NCI-H146 (cell line): ENCODE results near the gene FER.

Experiments used
- DNase-seq: peaks from one replicate; lab custom pipeline; 2025; lab: John Stamatoyannopoulos, UW

FER gene

DNA sequence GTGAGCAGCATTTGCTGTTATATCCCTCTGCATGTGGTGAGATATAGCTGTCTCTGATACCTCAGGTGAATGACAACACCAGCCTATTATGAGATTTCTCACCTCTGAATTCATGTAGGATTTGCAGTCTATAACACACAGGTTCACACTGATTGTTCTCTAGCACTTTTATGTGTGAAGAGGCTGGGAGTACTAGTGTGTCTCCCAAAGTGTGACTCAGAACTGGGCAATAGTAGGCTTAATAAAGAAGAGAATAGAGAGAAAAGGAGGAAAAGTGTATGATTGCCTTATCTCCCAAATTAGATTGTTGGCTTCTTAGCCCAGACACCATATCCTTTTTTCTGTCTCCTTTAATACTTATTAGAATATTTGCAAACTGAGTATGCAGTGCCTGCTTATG lies 430.1 kb downstream of the FER start:
- no peak for DNase-seq

DNA sequence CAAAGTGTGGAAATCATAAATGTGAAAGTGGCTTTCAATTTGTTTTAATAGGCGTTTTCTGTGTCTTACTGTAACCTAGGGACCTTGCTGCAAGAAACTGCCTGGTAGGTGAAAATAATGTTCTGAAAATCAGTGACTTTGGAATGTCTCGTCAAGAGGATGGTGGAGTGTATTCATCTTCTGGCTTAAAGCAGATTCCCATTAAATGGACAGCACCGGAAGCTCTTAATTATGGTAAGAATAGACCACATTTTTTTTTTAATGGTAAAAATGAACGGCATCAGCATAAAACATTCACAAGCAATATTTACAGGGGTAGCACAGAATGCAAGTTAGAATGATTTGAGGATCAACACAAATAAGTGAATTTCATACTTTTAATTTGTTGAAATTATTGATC lies 433.0 kb downstream of the FER start:
- DNase-seq: no peak

DNA sequence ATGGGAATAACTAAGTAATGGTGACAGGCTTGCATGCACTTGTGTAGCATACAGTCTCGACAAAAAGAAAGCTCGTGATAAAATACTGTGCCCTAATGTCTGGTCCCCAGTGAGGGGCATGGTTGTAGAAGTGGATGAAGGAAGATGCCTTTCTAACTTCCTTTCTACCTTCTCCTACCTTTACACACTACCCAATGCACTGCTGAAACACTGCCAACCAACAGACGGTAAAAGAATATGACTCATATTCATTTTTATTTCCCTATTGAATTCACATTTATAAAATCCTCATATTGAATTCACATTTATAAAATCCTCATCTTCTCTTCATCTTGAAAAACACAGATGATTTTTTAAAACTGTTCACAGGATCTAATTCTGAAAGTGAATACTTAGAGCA lies 439.1 kb downstream of the FER start:
- no peak for DNase-seq

DNA sequence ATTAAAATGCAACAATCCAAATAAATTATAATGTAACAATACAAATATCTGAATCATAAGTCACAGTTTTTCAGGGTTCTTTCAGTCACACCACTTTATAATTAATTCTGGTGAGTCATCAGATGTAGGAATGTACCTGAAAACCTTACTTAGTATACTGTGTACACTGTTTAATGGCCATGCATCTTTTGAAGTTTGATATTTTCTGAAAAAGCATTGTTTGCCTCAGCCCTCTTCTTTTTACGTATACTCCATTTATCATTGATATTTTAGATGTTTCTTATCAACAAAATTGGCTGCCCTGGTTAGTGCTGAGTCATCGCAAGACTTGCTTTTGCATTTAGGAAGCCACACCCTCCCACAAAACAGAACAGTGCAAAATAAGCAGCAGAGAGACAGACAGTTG lies 443.5 kb downstream of the FER start:
- DNase-seq: no peak

- DNase-seq: no peak
These were observed 444.3 kb downstream of the FER start for GRCh38 chr5:109192027-109192426.

DNA sequence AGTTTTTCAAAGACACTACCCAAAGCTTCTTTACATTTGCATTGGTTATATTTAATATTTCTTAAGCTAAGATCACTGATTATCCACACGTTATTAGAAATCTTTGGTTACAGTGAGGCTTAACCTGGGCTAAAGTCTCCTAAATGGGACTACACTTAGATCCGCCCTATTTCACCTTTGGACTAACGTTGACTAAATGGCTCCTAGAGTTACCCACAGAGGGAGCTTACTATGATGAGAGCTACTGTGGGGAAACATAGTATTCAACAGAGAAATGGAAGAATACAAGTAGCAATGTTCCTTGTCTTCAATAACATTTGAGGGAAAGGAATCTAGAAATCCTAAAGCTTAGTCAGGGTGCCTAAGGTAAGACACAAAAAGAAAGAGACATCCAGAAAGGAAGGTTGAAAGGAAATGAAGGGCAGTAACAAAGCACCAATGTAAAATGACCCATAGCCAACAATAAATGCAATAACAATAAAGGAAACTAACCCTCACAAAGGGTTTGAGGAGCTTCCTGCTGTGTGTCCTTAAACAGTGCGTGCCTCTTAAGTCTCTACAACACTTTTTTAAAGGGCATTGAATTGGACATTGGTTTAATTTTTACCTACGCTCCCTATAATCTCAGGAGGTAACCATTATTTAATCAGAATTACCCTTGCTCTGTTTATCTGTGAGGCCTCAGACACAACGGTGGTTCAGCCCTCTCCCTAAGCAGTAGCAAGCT lies 445.0 kb downstream of the FER start:
- DNase-seq: no peak

GRCh38 chr5:109195667-109196066 lies 448.0 kb downstream of the FER start:
- no peak for DNase-seq

GRCh38 chr5:109196087-109196822 lies 448.6 kb downstream of the FER start:
- no peak for DNase-seq

DNA sequence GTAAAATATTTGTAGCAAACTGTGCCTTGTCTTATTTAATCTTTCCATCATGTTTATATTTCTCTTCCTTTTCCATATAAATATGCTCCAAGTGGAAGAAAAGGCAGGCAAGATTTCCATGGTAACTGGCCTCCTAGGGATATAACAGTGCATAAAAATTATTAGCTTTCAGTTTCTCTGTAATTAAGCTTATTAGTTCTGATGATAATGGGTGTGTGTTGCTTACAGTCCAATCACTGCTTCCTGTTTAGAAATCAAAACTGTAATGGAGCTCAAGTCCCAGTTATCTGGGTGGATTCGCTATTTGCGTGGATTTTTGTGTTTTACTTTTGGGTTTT lies 449.1 kb downstream of the FER start:
- DNase-seq: no peak

GRCh38 chr5:109199289-109199688 lies 451.6 kb downstream of the FER start:
- DNase-seq: no peak

- no peak for DNase-seq
These were observed 452.3 kb downstream of the FER start for GRCh38 chr5:109199799-109200620.

DNA sequence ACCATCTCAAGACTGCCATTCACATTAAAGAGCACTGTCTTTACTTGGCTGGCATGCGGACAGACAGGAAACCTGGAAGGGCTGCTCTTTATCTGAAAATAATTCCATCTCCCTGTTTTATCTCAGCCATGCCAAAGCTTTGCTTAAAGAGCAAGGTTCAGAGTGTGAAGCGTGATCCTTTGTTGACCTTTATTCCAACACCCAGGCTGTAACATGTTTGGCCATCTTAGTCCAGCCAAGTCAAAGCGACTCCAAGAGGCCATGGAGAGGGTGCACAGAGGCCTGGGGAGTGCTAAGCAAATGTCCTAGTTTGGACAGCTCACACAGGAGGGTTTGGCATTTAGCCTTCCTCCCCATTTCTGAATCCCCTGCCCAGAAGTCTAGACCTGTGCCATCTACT lies 467.3 kb downstream of the FER start:
- no peak for DNase-seq

DNA sequence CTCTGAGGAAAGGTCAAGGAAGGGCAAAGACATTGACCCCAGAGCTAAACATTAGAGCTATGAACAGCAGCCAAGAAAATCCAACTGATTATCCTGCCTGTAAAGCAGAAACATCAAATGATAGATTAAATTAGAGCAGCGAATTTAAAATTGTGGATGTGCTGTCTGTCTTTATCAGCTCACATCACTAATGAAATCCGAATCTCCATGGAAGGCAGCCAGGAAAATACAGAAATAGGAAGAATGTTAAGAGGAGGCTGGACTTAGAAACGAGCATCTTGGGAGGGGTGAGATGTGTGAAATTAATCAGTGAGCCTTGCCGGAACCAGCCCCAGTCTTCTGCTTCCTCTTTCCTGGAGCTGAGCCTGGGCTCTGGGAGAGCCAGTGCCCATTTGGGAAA lies 471.1 kb downstream of the FER start:
- no peak for DNase-seq

DNA sequence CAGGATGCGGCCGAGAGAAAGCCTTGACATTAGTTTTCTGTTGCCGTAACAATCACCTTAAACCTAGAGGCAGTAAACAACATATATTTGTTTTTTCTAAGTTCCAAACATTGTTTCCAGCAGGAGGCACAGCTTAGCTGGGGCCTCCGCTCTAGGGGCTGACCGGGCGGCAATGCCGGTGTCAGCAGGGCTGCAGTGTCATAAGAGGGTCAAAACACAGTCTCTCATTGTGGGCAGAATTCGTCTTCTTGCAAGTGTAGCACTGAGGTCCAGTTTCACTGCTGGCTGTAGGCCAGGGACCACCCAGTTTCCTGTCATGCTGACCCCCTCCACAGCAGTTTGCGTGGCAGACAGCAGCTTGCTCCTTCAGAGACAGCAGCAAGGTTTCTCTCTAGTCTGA lies 475.8 kb downstream of the FER start:
- DNase-seq: no peak

- no peak for DNase-seq
These were observed 476.7 kb downstream of the FER start for GRCh38 chr5:109224276-109224882.

- DNase-seq: no peak
These were observed 478.3 kb downstream of the FER start for GRCh38 chr5:109225716-109226625.

DNA sequence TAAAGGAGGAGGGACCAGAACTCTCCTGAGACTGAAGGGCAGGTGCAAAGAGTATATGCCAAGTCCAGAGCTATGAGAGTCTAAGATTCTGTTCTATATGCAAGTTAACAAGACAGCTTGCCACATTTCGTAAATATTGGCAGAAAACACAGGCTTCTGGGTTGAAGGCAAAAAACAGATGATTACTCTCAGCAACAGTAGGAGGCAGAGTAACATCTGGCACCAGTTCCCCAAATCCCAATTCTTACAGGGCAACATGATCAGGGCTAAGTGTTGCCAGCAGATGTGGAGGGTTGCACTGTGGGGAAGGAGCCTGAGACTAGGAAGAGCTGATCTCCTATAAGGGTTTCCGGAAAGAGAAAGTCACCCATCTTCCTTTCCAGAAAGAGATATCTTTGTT lies 482.7 kb downstream of the FER start:
- DNase-seq: no peak

DNA sequence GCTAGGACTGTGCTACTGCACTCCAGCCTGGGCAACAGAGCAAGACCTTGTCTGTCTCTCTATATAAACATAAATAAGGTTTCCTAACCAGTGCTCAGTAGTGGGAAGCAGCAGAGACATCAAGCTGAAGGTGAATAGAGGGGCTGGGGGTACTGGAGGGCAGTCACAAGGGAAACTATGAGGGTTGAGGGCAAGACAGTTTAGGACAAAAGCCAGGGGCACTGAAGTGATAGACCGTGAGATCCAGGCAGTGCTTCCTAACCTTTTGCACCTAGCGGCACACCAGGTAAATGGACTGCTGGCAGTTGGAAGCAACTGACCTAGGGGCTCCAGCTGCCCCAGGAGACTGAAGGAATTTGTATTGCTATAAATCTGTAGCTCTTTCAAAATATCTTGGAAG lies 483.6 kb downstream of the FER start:
- DNase-seq: no peak

DNA sequence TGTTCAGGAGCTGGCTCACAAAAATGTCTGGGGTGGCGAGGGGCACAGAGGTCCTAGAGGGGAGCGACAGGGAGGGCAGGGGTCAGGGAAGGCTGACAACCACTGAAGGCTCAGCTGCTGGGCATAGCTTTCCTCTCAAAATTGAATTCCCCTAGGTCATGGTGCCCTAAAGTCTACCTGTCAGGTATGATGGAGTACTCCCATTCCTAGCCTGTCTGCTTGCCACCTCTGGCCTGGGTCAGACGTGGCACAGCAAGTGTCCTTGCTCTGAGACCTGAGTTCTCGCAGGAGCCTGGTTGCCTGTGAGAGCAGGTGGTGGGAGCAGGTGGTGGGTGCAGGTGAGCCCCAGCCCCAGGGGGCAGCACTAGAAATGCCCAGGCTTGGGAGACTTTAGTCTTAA lies 486.7 kb downstream of the FER start:
- DNase-seq: no peak

DNA sequence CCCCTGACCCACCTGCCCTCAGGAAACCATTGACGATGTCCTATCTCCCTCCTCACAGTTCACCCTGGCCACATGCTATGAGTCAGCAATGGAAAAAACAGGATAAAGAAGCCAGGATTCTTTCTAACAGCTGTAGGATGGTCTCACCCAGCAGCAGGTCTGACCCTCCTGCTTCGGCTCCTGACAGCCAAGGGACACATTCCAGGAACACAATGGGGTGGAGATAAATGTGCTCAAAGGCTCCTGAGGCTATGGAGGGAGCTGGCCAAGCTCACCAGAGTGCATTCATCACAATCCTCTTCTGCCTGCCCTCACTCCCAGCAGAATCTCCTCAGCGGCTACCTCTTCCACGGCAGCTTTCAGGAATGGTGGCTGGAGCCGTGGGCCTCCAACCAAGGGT lies 491.8 kb downstream of the FER start:
- DNase-seq: no peak

DNA sequence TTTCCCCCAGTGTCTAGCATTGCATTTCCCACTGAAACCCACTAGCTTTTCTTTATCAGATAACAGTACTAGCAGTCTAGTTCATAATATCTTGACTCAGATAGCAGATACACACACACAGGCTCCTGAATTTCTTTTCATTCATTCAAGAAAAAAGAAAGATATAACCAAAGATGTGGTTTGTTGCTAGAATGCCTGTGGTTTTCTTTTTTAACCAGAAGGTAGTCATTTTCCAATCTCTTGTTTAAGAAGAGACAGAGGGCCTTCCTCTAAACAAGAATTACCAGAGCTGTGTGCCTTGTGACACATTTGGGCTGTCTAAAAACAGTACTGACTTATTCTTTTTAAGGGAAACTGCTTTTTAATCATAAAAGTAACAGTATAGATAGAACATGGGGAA lies 494.8 kb downstream of the FER start:
- DNase-seq: no peak

- no peak for DNase-seq
These were observed 498.7 kb downstream of the FER start for GRCh38 chr5:109246395-109246794.
